H9 (cell line): ENCODE results near the gene PLEKHA5. TPM values are rescaled to one million over a fixed set of nuclear protein-coding genes. Genes with fewer than 3 reads are reported as not detected.

ENCODE experiments used
- DNase-seq: peaks from one replicate; pipeline ENCODE4 v3.0.0-alpha.2; 2017
- H2AFZ ChIP-seq: one replicate; pipeline ENCODE4 v1.6.1; 2013; ENCODE audit warnings: mild to moderate bottlenecking, low read length, control low read depth, moderate library complexity
- H2AK5ac ChIP-seq: 2 replicates; pipeline ENCODE4 v1.6.1; 2013; ENCODE audit warnings: low read length, control low read depth, mixed read lengths; ENCODE audit not compliant: insufficient read length
- H2BK120ac ChIP-seq: one replicate; pipeline ENCODE4 v1.6.1; 2013; ENCODE audit warnings: low read depth, mild to moderate bottlenecking, low read length, control low read depth, inconsistent platforms; ENCODE audit not compliant: poor library complexity, severe bottlenecking
- H2BK12ac ChIP-seq: 2 replicates; pipeline ENCODE4 v1.6.1; 2013; ENCODE audit warnings: low read length, control low read depth, mixed read lengths, low read depth; ENCODE audit not compliant: insufficient read length
- H2BK15ac ChIP-seq: 2 replicates; pipeline ENCODE4 v1.6.1; 2013; ENCODE audit warnings: low read depth, low read length, control low read depth
- H2BK20ac ChIP-seq: one replicate; pipeline ENCODE4 v1.6.1; 2013; ENCODE audit warnings: low read depth, mild to moderate bottlenecking, low read length, control low read depth, inconsistent platforms; ENCODE audit not compliant: poor library complexity, severe bottlenecking
- H2BK5ac ChIP-seq: 2 replicates; pipeline ENCODE4 v1.6.1; 2013; ENCODE audit warnings: low read length, control low read depth, mixed read lengths; ENCODE audit not compliant: insufficient read length
- H3K14ac ChIP-seq: 2 replicates; pipeline ENCODE4 v1.6.1; 2013; ENCODE audit warnings: low read length, control low read depth; ENCODE audit not compliant: insufficient read depth
- H3K18ac ChIP-seq: 2 replicates; pipeline ENCODE4 v1.6.1; 2013; ENCODE audit warnings: low read depth, mild to moderate bottlenecking, mixed read lengths, low read length, control low read depth; ENCODE audit not compliant: insufficient read length
- H3K23ac ChIP-seq: 2 replicates; pipeline ENCODE4 v1.6.1; 2013; ENCODE audit warnings: low read length, control low read depth, mixed read lengths, low read depth; ENCODE audit not compliant: insufficient read length
- H3K23me2 ChIP-seq: 2 replicates; pipeline ENCODE4 v1.6.1; 2013; ENCODE audit warnings: low read depth, mild to moderate bottlenecking, mixed read lengths, low read length, control low read depth; ENCODE audit not compliant: insufficient read length, poor library complexity, severe bottlenecking
- H3K27ac ChIP-seq: 2 replicates; pipeline ENCODE4 v1.5.1; 2013; ENCODE audit warnings: low read length, control low read depth, mixed read lengths, low read depth; ENCODE audit not compliant: insufficient read length
- H3K27me3 ChIP-seq: 2 replicates; pipeline ENCODE4 v1.6.1; 2013; ENCODE audit warnings: low read length, control low read depth, inconsistent platforms; ENCODE audit not compliant: insufficient read depth
- H3K4ac ChIP-seq: 2 replicates; pipeline ENCODE4 v1.6.1; 2013; ENCODE audit warnings: low read depth, mild to moderate bottlenecking, control low read depth, inconsistent platforms, low read length, moderate library complexity
- H3K4me1 ChIP-seq: 2 replicates; pipeline ENCODE4 v1.6.1; 2013; ENCODE audit warnings: low read length, control low read depth, inconsistent platforms; ENCODE audit not compliant: insufficient read depth
- H3K4me2 ChIP-seq: 2 replicates; pipeline ENCODE4 v1.6.1; 2013; ENCODE audit warnings: low read length, control low read depth, mixed read lengths; ENCODE audit not compliant: insufficient read length, insufficient read depth
- H3K56ac ChIP-seq: 2 replicates; pipeline ENCODE4 v1.6.1; 2013; ENCODE audit warnings: low read depth, mild to moderate bottlenecking, mixed read lengths, low read length, control low read depth; ENCODE audit not compliant: insufficient read length
- H3K79me1 ChIP-seq: 2 replicates; pipeline ENCODE4 v1.6.1; 2013; ENCODE audit warnings: low read depth, mild to moderate bottlenecking, moderate library complexity, low read length, control low read depth, inconsistent platforms; ENCODE audit not compliant: insufficient read depth, poor library complexity, severe bottlenecking
- H3K79me2 ChIP-seq: 2 replicates; pipeline ENCODE4 v1.6.1; 2013; ENCODE audit warnings: low read length, control low read depth, inconsistent platforms; ENCODE audit not compliant: insufficient read depth
- H3K9ac ChIP-seq: 2 replicates; pipeline ENCODE4 v1.6.1; 2013; ENCODE audit warnings: low read length, control low read depth, mixed read lengths; ENCODE audit not compliant: insufficient read length; ENCODE audit errors: extremely low read depth
- H3K9me3 ChIP-seq: one replicate; pipeline ENCODE4 v1.6.1; 2013; ENCODE audit warnings: low read depth, low read length, inconsistent platforms; ENCODE audit not compliant: control insufficient read depth
- H3T11ph ChIP-seq: one replicate; pipeline ENCODE4 v1.6.1; 2013; ENCODE audit warnings: mild to moderate bottlenecking, low read length, control low read depth, inconsistent platforms
- H4K20me1 ChIP-seq: one replicate; pipeline ENCODE4 v1.6.1; 2013; ENCODE audit not compliant: control insufficient read depth, insufficient read length, insufficient read depth
- H4K5ac ChIP-seq: 2 replicates; pipeline ENCODE4 v1.6.1; 2013; ENCODE audit warnings: low read depth, mild to moderate bottlenecking, mixed read lengths, low read length, control low read depth; ENCODE audit not compliant: insufficient read length
- H4K8ac ChIP-seq: replicated peaks from 2 replicates; pipeline ENCODE4 v1.6.1; 2013; ENCODE audit warnings: low read length, control low read depth, mixed read lengths, low read depth; ENCODE audit not compliant: insufficient read length
- H4K91ac ChIP-seq: 2 replicates; pipeline ENCODE4 v1.6.1; 2013; ENCODE audit warnings: low read depth, mild to moderate bottlenecking, moderate library complexity, mixed read lengths, low read length, control low read depth; ENCODE audit not compliant: insufficient read length
- H3K27ac Mint-ChIP-seq, 3 experiments: 2 replicates in 2 of 3; 3 replicates in 1 of 3; pipeline ENCODE4 v1.8.0; 2020 to 2021; ENCODE audit warnings: mixed read lengths in 3 of 3, mild to moderate bottlenecking in 1 of 3, moderate library complexity in 1 of 3
- H3K27me3 Mint-ChIP-seq: 2 replicates; pipeline ENCODE4 v1.8.0; 2021; ENCODE audit warnings: low read depth, mild to moderate bottlenecking, moderate library complexity, mixed read lengths
- H3K36me3 Mint-ChIP-seq, 3 experiments: 2 replicates in 2 of 3; 3 replicates in 1 of 3; pipeline ENCODE4 v1.8.0; 2020 to 2021; ENCODE audit warnings: low read depth in 3 of 3, mixed read lengths in 3 of 3; ENCODE audit not compliant: insufficient read depth in 1 of 3
- H3K4me1 Mint-ChIP-seq, 2 experiments: 2 replicates each; pipeline ENCODE4 v1.8.0; 2020; ENCODE audit warnings: mixed read lengths in 2 of 2
- H3K4me3 Mint-ChIP-seq, 2 experiments: 2 replicates in 1 of 2; 3 replicates in 1 of 2; pipeline ENCODE4 v1.8.0; 2020 to 2021; ENCODE audit warnings: mild to moderate bottlenecking in 2 of 2, mixed read lengths in 2 of 2, moderate library complexity in 1 of 2
- H3K9me3 Mint-ChIP-seq, 2 experiments: 2 replicates in 1 of 2; 3 replicates in 1 of 2; pipeline ENCODE4 v1.8.0; 2020; ENCODE audit warnings: mild to moderate bottlenecking in 2 of 2, mixed read lengths in 2 of 2, moderate library complexity in 1 of 2
- WGBS: extraction: QIAGEN DNeasy Blood & Tissue Kit; methylation state at CpG from one replicate; pipeline ENCODE4 v1.1.7; 2013; ENCODE audit warnings: missing lambda C conversion rate, low lambda C conversion rate, mixed read lengths; ENCODE audit not compliant: insufficient read length; ENCODE audit errors: extremely low coverage; 5-methylcytosine and 5-hydroxymethylcytosine counted together
- total RNA-seq: library from RNA; stranded (reverse); gene quantifications from 2 replicates; pipeline ENCODE4 v1.2.1, GENCODE V29; 2021
- TF ChIP-seq, protein P1 (sequence below): fragments of 200-600 bp; sonication (generic); conservative IDR thresholded peaks from 3 replicates; pipeline ENCODE4 v1.8.0; 2021; ENCODE audit warnings: antibody characterized with exemption, mild to moderate bottlenecking

The PLEKHA5 gene
- total RNA-seq, 1 experiment from 2014 or later: 86.7 TPM

GRCh38 chr12:19373586-19373985 is 244.1 kb downstream of the PLEKHA5 start:
- DNase-seq: no peak
- H3K27me3 ChIP-seq: no peaks in the 10 kb centered on the region
- no peaks in the 10 kb centered on the region for H3K4me1 ChIP-seq
- H3K14ac ChIP-seq: no peak overlapping the region
- no peak overlapping the region for H4K5ac ChIP-seq
- H3K27ac ChIP-seq: no peak overlapping the region
- Mint-ChIP-seq H3K4me1 (no peaks in the 10 kb centered on the region), H3K27ac (no peak overlapping the region), H3K36me3 (peaks cover 35 to 78% (median 71%) of the 10 kb centered on the region in 3 experiments; a peak in 6 of 7 replicates), H3K9me3 (no peaks in the 10 kb centered on the region), H3K4me3 (no peak overlapping the region), H3K27me3 (no peaks in the 10 kb centered on the region)
- H2BK20ac ChIP-seq: no peak overlapping the region
- no peak overlapping the region for H4K91ac ChIP-seq
- H2AFZ ChIP-seq: no peak overlapping the region
- H2BK5ac ChIP-seq: no peak overlapping the region
- H2BK15ac ChIP-seq: no peak overlapping the region
- H3K23me2 ChIP-seq: no peaks in the 10 kb centered on the region
- H3K23ac ChIP-seq: no peak overlapping the region
- H3K56ac ChIP-seq: no peak overlapping the region
- no peak overlapping the region for H3K9ac ChIP-seq
- no peak overlapping the region for H2BK120ac ChIP-seq
- no peak overlapping the region for H2AK5ac ChIP-seq
- H3T11ph ChIP-seq: no peak overlapping the region
- H3K79me2 ChIP-seq: no peaks in the 10 kb centered on the region
- no peak overlapping the region for H2BK12ac ChIP-seq
- no CpG with 5 or more reads among the region's 4 CpGs for WGBS
- H3K4me2 ChIP-seq: no peak overlapping the region
- H3K79me1 ChIP-seq: no peaks in the 10 kb centered on the region
- no peak overlapping the region for H4K8ac ChIP-seq
- H3K9me3 ChIP-seq: no peaks in the 10 kb centered on the region
- H3K4ac ChIP-seq: no peak overlapping the region
- no peaks in the 10 kb centered on the region for H4K20me1 ChIP-seq
- TF ChIP-seq, protein P1, sequence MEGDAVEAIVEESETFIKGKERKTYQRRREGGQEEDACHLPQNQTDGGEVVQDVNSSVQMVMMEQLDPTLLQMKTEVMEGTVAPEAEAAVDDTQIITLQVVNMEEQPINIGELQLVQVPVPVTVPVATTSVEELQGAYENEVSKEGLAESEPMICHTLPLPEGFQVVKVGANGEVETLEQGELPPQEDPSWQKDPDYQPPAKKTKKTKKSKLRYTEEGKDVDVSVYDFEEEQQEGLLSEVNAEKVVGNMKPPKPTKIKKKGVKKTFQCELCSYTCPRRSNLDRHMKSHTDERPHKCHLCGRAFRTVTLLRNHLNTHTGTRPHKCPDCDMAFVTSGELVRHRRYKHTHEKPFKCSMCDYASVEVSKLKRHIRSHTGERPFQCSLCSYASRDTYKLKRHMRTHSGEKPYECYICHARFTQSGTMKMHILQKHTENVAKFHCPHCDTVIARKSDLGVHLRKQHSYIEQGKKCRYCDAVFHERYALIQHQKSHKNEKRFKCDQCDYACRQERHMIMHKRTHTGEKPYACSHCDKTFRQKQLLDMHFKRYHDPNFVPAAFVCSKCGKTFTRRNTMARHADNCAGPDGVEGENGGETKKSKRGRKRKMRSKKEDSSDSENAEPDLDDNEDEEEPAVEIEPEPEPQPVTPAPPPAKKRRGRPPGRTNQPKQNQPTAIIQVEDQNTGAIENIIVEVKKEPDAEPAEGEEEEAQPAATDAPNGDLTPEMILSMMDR: no peak
- no peak overlapping the region for H3K18ac ChIP-seq
